PFSK-1 (cell line): Measurements from ENCODE around the gene TMEM44.

ENCODE experiments used
- SIN3A ChIP-seq: IDR thresholded peaks from 2 replicates; pipeline ENCODE4 v1.6.1; 2012; ENCODE audit warnings: mild to moderate bottlenecking, low read length, moderate library complexity, borderline replicate concordance; ENCODE audit not compliant: insufficient read depth
- TAF1 ChIP-seq: IDR thresholded peaks from 2 replicates; pipeline ENCODE4 v1.6.1; 2012; ENCODE audit warnings: low read length, control low read depth, borderline replicate concordance; ENCODE audit not compliant: insufficient read depth

- no peak for TF ChIP-seq SIN3A
- TF ChIP-seq TAF1: no peak
Observed at GRCh38 chr3:194577986-194578905, 55.0 kb downstream of the TMEM44 start.
